ENCODE results near the gene SAMHD1.
A peak's percentile ranks its signal among the peaks of the same experiment; 100 is the strongest.
"Not testable (repeated sequence)": the region's sequence is repeated elsewhere in the genome, so short reads cannot be mapped to it uniquely, and the experiment has no call there.

The SAMHD1 gene

DNA sequence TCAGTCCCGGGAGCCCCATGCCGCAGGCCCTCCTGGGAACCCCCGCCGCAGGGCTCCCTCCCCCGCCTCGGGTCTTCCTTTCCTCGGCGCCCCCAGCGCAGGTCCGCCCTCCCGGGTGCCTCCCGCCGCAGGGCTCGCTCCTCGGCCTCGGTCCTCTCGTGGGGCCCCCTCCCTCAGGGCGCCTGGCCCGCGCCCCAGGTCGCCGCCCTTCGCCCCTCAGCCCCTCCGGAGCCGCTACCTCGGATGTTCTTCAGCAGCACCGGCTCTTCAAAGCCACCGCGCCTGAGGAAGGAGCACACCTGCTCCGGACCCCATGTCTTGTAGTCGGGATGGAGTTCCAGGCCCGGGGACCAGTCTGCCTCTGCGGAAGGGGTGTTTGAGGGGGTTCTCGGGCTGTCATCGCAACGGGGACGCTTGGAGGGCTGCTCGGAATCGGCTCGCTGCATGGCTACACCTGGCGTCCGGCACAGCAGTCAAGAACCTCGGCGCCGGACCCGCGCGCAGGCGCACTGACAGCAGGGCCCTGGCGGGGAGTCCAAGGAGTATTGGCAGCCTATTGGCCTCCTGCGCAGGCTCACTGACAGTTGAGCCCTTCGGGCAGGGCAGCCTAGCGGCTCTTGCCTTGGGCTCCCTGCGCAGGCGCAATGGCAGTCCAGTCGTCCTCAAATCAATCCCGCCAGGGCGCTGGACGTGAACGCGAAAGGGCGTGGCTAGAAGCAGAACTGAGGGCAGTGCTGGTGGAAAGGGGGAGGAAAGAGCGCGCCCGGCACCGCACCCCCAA is at the start of gene SAMHD1:
Gene SAMHD1, minus strand, starts transcription at position 511 of the 781 bp plus-strand sequence. Its CDS starts 65 bp downstream, at position 446.
- H3K27ac ChIP-seq: peak within 1 kb of the TSS; percentile 65
- TF ChIP-seq CTCF (IDR thresholded peaks at IDR 0.05) (no peak), ZFX (IDR thresholded peaks at IDR 0.05; ENCODE audit: borderline replicate concordance) (no peak)

- not testable (repeated sequence) for H3K27ac ChIP-seq
Observed at GRCh38 chr20:37000171-37000570, 48.7 kb upstream of the SAMHD1 start.

- no peak overlapping the region for H3K27ac ChIP-seq
- no peak for TF ChIP-seq ZFX (IDR thresholded peaks at IDR 0.05; ENCODE audit: borderline replicate concordance)
- TF ChIP-seq CTCF (IDR thresholded peaks at IDR 0.05): no peak
Observed at GRCh38 chr20:36998652-36999051, 47.1 kb upstream of the SAMHD1 start.

- no peak overlapping the region for H3K27ac ChIP-seq
- TF ChIP-seq ZFX (IDR thresholded peaks at IDR 0.05; ENCODE audit: borderline replicate concordance) (no peak), CTCF (IDR thresholded peaks at IDR 0.05) (no peak)
Observed at GRCh38 chr20:36997121-36997520, 45.6 kb upstream of the SAMHD1 start.

- not testable (repeated sequence) for H3K27ac ChIP-seq
Observed at GRCh38 chr20:36994221-36994620, 42.7 kb upstream of the SAMHD1 start.

- TF ChIP-seq CTCF (IDR thresholded peaks at IDR 0.05) (no peak), ZFX (IDR thresholded peaks at IDR 0.05; ENCODE audit: borderline replicate concordance) (no peak)
- no peak overlapping the region for H3K27ac ChIP-seq
Observed at GRCh38 chr20:36992802-36993334, 41.4 kb upstream of the SAMHD1 start.

- TF ChIP-seq CTCF (IDR thresholded peaks at IDR 0.05): no peak
- no peak for TF ChIP-seq ZFX (IDR thresholded peaks at IDR 0.05; ENCODE audit: borderline replicate concordance)
- H3K27ac ChIP-seq: no peak overlapping the region
Observed at GRCh38 chr20:36991703-36992102, 40.2 kb upstream of the SAMHD1 start.

DNA sequence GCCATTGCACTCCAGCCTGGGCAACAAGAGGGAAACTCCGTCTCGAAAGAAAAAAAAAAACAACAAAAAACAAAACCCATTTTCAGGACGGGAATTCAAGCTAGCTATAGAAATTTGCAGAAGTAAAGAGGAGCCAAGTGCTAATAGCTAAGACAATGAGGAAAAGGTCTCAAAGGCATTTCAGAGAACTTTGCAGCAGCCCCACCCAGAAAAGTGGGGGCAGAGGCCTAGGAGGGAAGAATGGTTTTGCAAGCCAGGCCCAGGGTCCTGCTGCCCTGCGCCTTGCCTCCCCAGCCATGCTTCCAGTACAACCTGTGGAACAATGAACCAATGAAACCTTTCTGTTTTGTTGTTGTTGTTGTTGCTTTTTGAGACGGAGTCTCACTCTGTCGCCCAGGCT is 38.3 kb upstream of the SAMHD1 start:
- TF ChIP-seq ZFX (IDR thresholded peaks at IDR 0.05; ENCODE audit: borderline replicate concordance) (no peak), CTCF (IDR thresholded peaks at IDR 0.05) (no peak)
- H3K27ac ChIP-seq: no peak overlapping the region
